GM18519 (cell line): ENCODE data around the gene CPNE2.
"Not testable (repeated sequence)": the region's sequence is repeated elsewhere in the genome, so short reads cannot be mapped to it uniquely, and the experiment has no call there.

Experiments
- ATAC-seq: cut with Tn5 transposase; IDR thresholded peaks from one replicate; pipeline ENCODE4 v1.9.1; 2021; ENCODE audit warnings: mild to moderate bottlenecking, moderate library complexity; ENCODE audit not compliant: unreplicated experiment, low FRiP score

The CPNE2 gene

GRCh38 chr16:57091975-57092785 lies at the start of gene CPNE2:
Gene CPNE2, plus strand, starts transcription at chr16:57092583. Its CDS starts 18,160 bp downstream, at chr16:57110743.
- ATAC-seq, result no peak

GRCh38 chr16:57043248-57043647 lies 49.1 kb upstream of the CPNE2 start:
- ATAC-seq, result no peak

GRCh38 chr16:57044931-57045693 lies 47.3 kb upstream of the CPNE2 start:
- no peak for ATAC-seq

- no peak for ATAC-seq
Measured at GRCh38 chr16:57045694-57046381, 46.5 kb upstream of the CPNE2 start.

GRCh38 chr16:57048095-57048494 lies 44.3 kb upstream of the CPNE2 start:
- no peak for ATAC-seq

- no peak for ATAC-seq
Measured at GRCh38 chr16:57049678-57050077, 42.7 kb upstream of the CPNE2 start.

- ATAC-seq, result no peak
Measured at GRCh38 chr16:57051696-57052228, 40.6 kb upstream of the CPNE2 start.

GRCh38 chr16:57053206-57053605 lies 39.2 kb upstream of the CPNE2 start:
- no peak for ATAC-seq

GRCh38 chr16:57054338-57054737 lies 38.0 kb upstream of the CPNE2 start:
- no peak for ATAC-seq

- no peak for ATAC-seq
Measured at GRCh38 chr16:57054771-57055170, 37.6 kb upstream of the CPNE2 start.

- no peak for ATAC-seq
Measured at GRCh38 chr16:57055671-57056070, 36.7 kb upstream of the CPNE2 start.

GRCh38 chr16:57058291-57058861 lies 34.0 kb upstream of the CPNE2 start:
- no peak for ATAC-seq

- no peak for ATAC-seq
Measured at GRCh38 chr16:57060323-57061083, 31.9 kb upstream of the CPNE2 start.

- no peak for ATAC-seq
Measured at GRCh38 chr16:57061084-57061905, 31.1 kb upstream of the CPNE2 start.

GRCh38 chr16:57062329-57062728 lies 30.1 kb upstream of the CPNE2 start:
- ATAC-seq, result no peak

- not testable (repeated sequence) for ATAC-seq
Measured at GRCh38 chr16:57063189-57063588, 29.2 kb upstream of the CPNE2 start.

GRCh38 chr16:57064995-57065394 lies 27.4 kb upstream of the CPNE2 start:
- no peak for ATAC-seq

- ATAC-seq, result no peak
Measured at GRCh38 chr16:57066625-57067024, 25.8 kb upstream of the CPNE2 start.

- no peak for ATAC-seq
Measured at GRCh38 chr16:57067347-57067746, 25.0 kb upstream of the CPNE2 start.
